GM12878 (cell line): ENCODE measurements around the gene PPP1R11. TPM values are rescaled to one million over a fixed set of nuclear protein-coding genes. Genes with fewer than 3 reads are reported as not detected.
A peak's percentile ranks its signal among the peaks of the same experiment; 100 is the strongest.

Experiments
- ATAC-seq: fragments of 200-7000 bp; cut with Tn5 transposase; 3 replicates; pipeline ENCODE4 v1.9.1; 2020; ENCODE audit warnings: mild to moderate bottlenecking, moderate library complexity
- BruUV-seq: library from RNA; stranded (reverse); fragments of 400-500 nt; replicated peaks from 2 replicates; lab custom pipeline; 2021; lab: Mats Ljungman, UMichigan
- CTCF ChIA-PET: fragments of 300-600 bp; sonication (Branson Sonifier 250); formaldehyde crosslinking; extraction: SDS; loops from one replicate; lab custom pipeline; 2021; ENCODE audit warnings: inconsistent platforms; lab: Yijun Ruan, JAX
- POLR2A ChIA-PET: fragments of 350-600 bp; formaldehyde crosslinking; extraction: SDS; loops from one replicate; lab custom pipeline; 2021; ENCODE audit warnings: inconsistent platforms; lab: Charles Lee
- RAD21 ChIA-PET: fragments of 300-600 bp; sonication (Branson Sonifier 250); formaldehyde crosslinking; loops from one replicate; lab custom pipeline; 2023; ENCODE audit warnings: antibody characterized with exemption; ENCODE audit not compliant: unreplicated experiment; lab: Charles Lee
- SMC1A ChIA-PET: fragments of 300-600 bp; sonication (Branson Sonifier 250); formaldehyde crosslinking; loops from one replicate; lab custom pipeline; 2023; ENCODE audit not compliant: unreplicated experiment, uncharacterized antibody; lab: Charles Lee
- DNase-seq: peaks from one replicate; pipeline ENCODE4 v3.0.0-alpha.2; 2011; ENCODE audit warnings: low read depth, low spot score
- FAIRE-seq: peaks from 3 replicates; lab custom pipeline; 2011; peaks lifted over from hg19 to GRCh38; lab: Jason Lieb, UNC
- H2AFZ ChIP-seq: 2 replicates; pipeline ENCODE4 v1.6.0; 2011; ENCODE audit warnings: low read depth, low read length, control low read depth; ENCODE audit not compliant: control insufficient read depth
- H3K27ac ChIP-seq: 2 replicates; pipeline ENCODE4 v1.5.1; 2011; ENCODE audit warnings: control low read depth; ENCODE audit not compliant: control insufficient read depth, insufficient read depth
- H3K27me3 ChIP-seq, 2 experiments: replicated peaks in 1 of 2; 2 replicates each; pipeline versions ENCODE4 v1.6.0 to v1.6.1; 2011; ENCODE audit warnings: low read length in 1 of 2; ENCODE audit not compliant: control insufficient read depth in 2 of 2, insufficient read depth in 2 of 2
- H3K36me3 ChIP-seq, 2 experiments: 2 replicates each; pipeline ENCODE4 v1.5.1; 2011; ENCODE audit warnings: low read length in 1 of 2; ENCODE audit not compliant: control insufficient read depth in 2 of 2, insufficient read depth in 2 of 2
- H3K4me1 ChIP-seq: 2 replicates; pipeline ENCODE4 v1.6.1; 2011; ENCODE audit warnings: mild to moderate bottlenecking, low read length, moderate library complexity, mixed read lengths; ENCODE audit not compliant: control insufficient read depth, insufficient read depth
- H3K4me2 ChIP-seq: 2 replicates; pipeline ENCODE4 v1.6.0; 2011; ENCODE audit warnings: control low read depth; ENCODE audit not compliant: control insufficient read depth, insufficient read depth
- H3K4me3 ChIP-seq: fragments of 200-600 bp; sonication (generic); 2 replicates; pipeline ENCODE4 v1.5.1; 2016
- H3K79me2 ChIP-seq: 2 replicates; pipeline ENCODE4 v1.6.0; 2011; ENCODE audit warnings: low read length; ENCODE audit not compliant: control insufficient read depth, insufficient read depth
- H3K9ac ChIP-seq: 2 replicates; pipeline ENCODE4 v1.8.0; 2011; ENCODE audit warnings: low read length, control low read depth, mixed read lengths; ENCODE audit not compliant: control insufficient read depth, insufficient read depth
- H3K9me3 ChIP-seq: replicated peaks from 3 replicates; pipeline ENCODE4 v1.5.1; 2011; ENCODE audit warnings: mild to moderate bottlenecking, low read length; ENCODE audit not compliant: control insufficient read depth, insufficient read depth
- H4K20me1 ChIP-seq: 2 replicates; pipeline ENCODE4 v1.6.0; 2011; ENCODE audit not compliant: control insufficient read depth, insufficient read depth
- HDGF ChIP-seq: fragments of 450-650 bp; IDR thresholded peaks from 2 replicates; pipeline ENCODE4 v1.6.1; 2016; ENCODE audit warnings: antibody characterized with exemption
- IKZF1 ChIP-seq: fragments of 450-650 bp; conservative IDR thresholded peaks from 2 replicates; pipeline ENCODE4 v1.6.1; 2017; ENCODE audit warnings: antibody characterized with exemption, mild to moderate bottlenecking
- PAX5 ChIP-seq: IDR thresholded peaks from 2 replicates; pipeline ENCODE4 v1.6.1; 2011; ENCODE audit warnings: low read depth, low read length, borderline replicate concordance
- SUZ12 ChIP-seq: fragments of 200-600 bp; sonication (generic); IDR thresholded peaks from one replicate; pipeline ENCODE4 v1.6.1; 2018; ENCODE audit warnings: antibody characterized with exemption, mild to moderate bottlenecking; ENCODE audit not compliant: unreplicated experiment
- WGBS: methylation state at CpG from one replicate; pipeline ENCODE4 v1.1.6; 2016; ENCODE audit warnings: low lambda C conversion rate; ENCODE audit not compliant: insufficient replicate concordance, insufficient coverage; ENCODE audit errors: missing lambda C conversion rate; 5-methylcytosine and 5-hydroxymethylcytosine counted together
- in situ Hi-C: fragments of 300-500 bp; cut with MboI; formaldehyde crosslinking; loops from 9 replicates; pipeline ENCODE4 v1.14.3; 2018; ENCODE audit warnings: mixed read lengths
- intact Hi-C: fragments of 100-400 bp; cut with micrococcal nuclease; formaldehyde crosslinking; loops from one replicate; pipeline ENCODE4 v1.14.2; 2022; ENCODE audit not compliant: unreplicated experiment
- polyA plus RNA-seq, 11 experiments: library from polyadenylated mRNA; depleted of rRNA in 4 of 11; unstranded in 6 of 11; stranded (reverse) in 5 of 11; fragments of >200 nt; fragmentation: Nextera tagmentation in 4 of 11; fragmentation: Illumina TruSeq in 1 of 11; extraction: Ambion mirVana in 4 of 11; extraction: Trizol in 1 of 11; gene quantifications; 1 replicate in 1 of 11; 2 replicates in 10 of 11; pipeline versions ENCODE4 v1.2.1 to v1.2.3, GENCODE V29; 2011 to 2016; ENCODE audit warnings: inconsistent platforms in 2 of 11, missing spikeins in 2 of 11, low read depth in 1 of 11
- total RNA-seq, 4 experiments: library from RNA; depleted of rRNA in 3 of 4; stranded (reverse); fragments of >200 nt in 3 of 4; fragmentation: Illumina TruSeq in 1 of 4; extraction: Trizol in 1 of 4; gene quantifications; 2 replicates each; pipeline versions ENCODE4 v1.2.1 to v1.2.3, GENCODE V29; 2013 to 2021
- TF ChIP-seq, protein P1 (sequence below): fragments of 450-650 bp; IDR thresholded peaks from 2 replicates; pipeline ENCODE4 v1.6.1; 2016; ENCODE audit warnings: mild to moderate bottlenecking
- TF ChIP-seq, protein P2 (sequence below): fragments of 450-650 bp; IDR thresholded peaks from 2 replicates; pipeline ENCODE4 v1.6.1; 2017; ENCODE audit warnings: mild to moderate bottlenecking, moderate library complexity

The PPP1R11 gene
- total and polyA plus RNA-seq, 10 of the 15 experiments (the other 5 are each of a cell fraction or from before 2014, with no cell fraction given): 12.6 to 56.1 (median 33.5) TPM

DNA sequence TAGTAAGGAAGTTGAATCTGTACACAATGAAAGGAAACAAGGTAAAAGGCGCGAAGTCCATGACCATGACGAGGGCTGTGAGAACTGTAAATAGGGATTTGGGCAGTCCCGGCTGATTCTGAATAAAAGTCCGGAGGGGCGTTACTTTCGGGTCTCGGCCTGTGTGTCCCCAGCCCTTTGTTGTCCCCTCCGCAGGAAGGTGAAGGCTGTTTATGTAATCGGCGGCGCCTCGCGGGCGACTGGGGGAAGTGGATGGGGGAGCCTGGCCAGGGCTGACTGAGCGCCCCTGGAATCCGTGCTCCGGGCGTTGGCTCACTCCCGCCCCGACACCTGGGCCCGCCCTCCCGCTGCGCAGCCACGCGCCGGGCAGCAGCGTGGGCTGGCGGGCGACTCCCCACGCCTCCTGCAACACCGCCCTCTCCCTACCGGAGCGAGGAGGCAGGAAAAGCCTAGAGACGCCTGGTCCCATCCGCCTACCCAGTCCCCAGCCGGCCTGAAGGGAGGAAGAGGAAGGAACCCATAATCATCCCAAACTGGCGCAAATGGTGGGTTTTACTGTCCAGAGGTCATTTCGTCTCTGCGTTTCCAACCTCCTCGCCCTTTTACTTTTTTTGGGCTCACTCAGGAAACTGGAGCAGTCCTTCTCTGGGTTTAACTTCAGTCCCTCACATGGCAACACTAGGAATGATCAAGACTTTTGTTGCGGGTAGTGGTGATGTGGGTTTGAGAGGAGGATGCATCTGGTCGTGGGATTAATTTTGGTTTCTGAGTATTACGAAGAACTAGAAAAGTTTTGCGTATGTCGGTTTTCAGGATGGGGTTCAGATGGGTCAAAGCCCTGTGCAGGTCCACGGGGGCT lies 33.8 kb downstream of the PPP1R11 start:
- RAD21 ChIA-PET: interaction anchor here (1.3 to 9.0 kb wide), 5 partner anchors 25 to 132 kb away, joined by 3 to 333 read pairs (median 38); partner anchors contain the start of genes PPP1R11 and TRIM40
- no TSS peak for BruUV-seq
- no peak overlapping the region for H2AFZ ChIP-seq
- POLR2A ChIA-PET: interaction anchor here (1.6 kb wide), 1 partner anchor 24 kb away, joined by 4 read pairs; no protein-coding TSS in a partner anchor
- FAIRE-seq (peak; percentile 61), DNase-seq (no peak), ATAC-seq (0 out of 3 replicates have a peak, but pooled peaks have one; percentile 2)
- intact Hi-C loops: no loop called here
- peaks cover 19% of the 10 kb centered on the region for H3K4me1 ChIP-seq
- H3K9me3 ChIP-seq: no peaks in the 10 kb centered on the region
- H3K27ac ChIP-seq: no peak overlapping the region
- H3K4me3 ChIP-seq: no peak overlapping the region
- peaks cover 12 to 27% of the 10 kb centered on the region in 2 experiments for H3K27me3 ChIP-seq
- H4K20me1 ChIP-seq: no peaks in the 10 kb centered on the region
- WGBS: under 1% methylated on average over 40 of the region's 47 CpGs
- SMC1A ChIA-PET: interaction anchor here (16.6 kb wide), 1 partner anchor 30 kb away, joined by 647 read pairs; the partner anchor contains the start of gene TRIM40
- no peaks in the 10 kb centered on the region for H3K36me3 ChIP-seq
- H3K79me2 ChIP-seq: no peaks in the 10 kb centered on the region
- in situ Hi-C loops: no loop called here
- TF ChIP-seq PAX5 (no peak), HDGF (no peak), SUZ12 (peak; percentile 78), IKZF1 (0 out of 2 replicates have a peak, but pooled peaks have one; percentile 23)
- TF ChIP-seq, protein P1, sequence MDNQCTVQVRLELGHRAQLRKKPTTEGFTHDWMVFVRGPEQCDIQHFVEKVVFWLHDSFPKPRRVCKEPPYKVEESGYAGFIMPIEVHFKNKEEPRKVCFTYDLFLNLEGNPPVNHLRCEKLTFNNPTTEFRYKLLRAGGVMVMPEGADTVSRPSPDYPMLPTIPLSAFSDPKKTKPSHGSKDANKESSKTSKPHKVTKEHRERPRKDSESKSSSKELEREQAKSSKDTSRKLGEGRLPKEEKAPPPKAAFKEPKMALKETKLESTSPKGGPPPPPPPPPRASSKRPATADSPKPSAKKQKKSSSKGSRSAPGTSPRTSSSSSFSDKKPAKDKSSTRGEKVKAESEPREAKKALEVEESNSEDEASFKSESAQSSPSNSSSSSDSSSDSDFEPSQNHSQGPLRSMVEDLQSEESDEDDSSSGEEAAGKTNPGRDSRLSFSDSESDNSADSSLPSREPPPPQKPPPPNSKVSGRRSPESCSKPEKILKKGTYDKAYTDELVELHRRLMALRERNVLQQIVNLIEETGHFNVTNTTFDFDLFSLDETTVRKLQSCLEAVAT: no peak
- TF ChIP-seq, protein P2, sequence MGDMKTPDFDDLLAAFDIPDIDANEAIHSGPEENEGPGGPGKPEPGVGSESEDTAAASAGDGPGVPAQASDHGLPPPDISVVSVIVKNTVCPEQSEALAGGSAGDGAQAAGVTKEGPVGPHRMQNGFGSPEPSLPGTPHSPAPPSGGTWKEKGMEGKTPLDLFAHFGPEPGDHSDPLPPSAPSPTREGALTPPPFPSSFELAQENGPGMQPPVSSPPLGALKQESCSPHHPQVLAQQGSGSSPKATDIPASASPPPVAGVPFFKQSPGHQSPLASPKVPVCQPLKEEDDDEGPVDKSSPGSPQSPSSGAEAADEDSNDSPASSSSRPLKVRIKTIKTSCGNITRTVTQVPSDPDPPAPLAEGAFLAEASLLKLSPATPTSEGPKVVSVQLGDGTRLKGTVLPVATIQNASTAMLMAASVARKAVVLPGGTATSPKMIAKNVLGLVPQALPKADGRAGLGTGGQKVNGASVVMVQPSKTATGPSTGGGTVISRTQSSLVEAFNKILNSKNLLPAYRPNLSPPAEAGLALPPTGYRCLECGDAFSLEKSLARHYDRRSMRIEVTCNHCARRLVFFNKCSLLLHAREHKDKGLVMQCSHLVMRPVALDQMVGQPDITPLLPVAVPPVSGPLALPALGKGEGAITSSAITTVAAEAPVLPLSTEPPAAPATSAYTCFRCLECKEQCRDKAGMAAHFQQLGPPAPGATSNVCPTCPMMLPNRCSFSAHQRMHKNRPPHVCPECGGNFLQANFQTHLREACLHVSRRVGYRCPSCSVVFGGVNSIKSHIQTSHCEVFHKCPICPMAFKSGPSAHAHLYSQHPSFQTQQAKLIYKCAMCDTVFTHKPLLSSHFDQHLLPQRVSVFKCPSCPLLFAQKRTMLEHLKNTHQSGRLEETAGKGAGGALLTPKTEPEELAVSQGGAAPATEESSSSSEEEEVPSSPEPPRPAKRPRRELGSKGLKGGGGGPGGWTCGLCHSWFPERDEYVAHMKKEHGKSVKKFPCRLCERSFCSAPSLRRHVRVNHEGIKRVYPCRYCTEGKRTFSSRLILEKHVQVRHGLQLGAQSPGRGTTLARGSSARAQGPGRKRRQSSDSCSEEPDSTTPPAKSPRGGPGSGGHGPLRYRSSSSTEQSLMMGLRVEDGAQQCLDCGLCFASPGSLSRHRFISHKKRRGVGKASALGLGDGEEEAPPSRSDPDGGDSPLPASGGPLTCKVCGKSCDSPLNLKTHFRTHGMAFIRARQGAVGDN: no peak
- H3K4me2 ChIP-seq: peak overlapping the region; percentile 72
- H3K9ac ChIP-seq: no peak overlapping the region
- CTCF ChIA-PET: interaction anchor here (0.6 to 6.6 kb wide), 11 partner anchors 9 to 453 kb away, joined by 3 to 561 read pairs (median 4); partner anchors contain the start of genes TRIM31 and TRIM40
